Stimulated activated CD8-positive, alpha-beta memory T cell treated with anti-CD3 and anti-CD28 coated beads, Interleukin-7, amount 100 ng/mL, for 1 hour (primary cell): ENCODE data around the gene SPRYD4.

ENCODE experiments used
- DNase-seq, 2 donors: peaks; one replicate each; pipeline ENCODE4 v3.0.0-alpha.2; 2020; ENCODE audit warnings: low read depth in 2 of 2

Gene SPRYD4

DNA sequence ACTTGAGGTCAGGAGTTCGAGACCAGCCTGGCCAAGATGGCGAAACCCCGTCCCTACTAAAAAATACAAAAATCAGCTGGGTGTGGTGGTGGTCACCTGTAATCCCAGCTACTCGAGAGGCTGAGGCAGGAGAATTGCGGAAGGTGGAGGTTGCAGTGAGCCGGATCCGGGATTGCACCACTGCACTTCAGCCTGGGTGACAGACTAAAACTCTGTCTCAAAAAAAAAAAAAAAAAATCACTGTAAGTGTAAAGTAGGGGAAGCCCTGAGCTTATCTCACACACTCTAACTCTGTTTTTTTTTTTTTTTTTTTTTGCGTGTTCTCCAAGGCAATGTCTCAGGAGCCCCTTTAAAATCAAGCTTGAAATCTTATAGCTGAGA lies 52.8 kb downstream of the SPRYD4 start:
- no peak for DNase-seq

DNA sequence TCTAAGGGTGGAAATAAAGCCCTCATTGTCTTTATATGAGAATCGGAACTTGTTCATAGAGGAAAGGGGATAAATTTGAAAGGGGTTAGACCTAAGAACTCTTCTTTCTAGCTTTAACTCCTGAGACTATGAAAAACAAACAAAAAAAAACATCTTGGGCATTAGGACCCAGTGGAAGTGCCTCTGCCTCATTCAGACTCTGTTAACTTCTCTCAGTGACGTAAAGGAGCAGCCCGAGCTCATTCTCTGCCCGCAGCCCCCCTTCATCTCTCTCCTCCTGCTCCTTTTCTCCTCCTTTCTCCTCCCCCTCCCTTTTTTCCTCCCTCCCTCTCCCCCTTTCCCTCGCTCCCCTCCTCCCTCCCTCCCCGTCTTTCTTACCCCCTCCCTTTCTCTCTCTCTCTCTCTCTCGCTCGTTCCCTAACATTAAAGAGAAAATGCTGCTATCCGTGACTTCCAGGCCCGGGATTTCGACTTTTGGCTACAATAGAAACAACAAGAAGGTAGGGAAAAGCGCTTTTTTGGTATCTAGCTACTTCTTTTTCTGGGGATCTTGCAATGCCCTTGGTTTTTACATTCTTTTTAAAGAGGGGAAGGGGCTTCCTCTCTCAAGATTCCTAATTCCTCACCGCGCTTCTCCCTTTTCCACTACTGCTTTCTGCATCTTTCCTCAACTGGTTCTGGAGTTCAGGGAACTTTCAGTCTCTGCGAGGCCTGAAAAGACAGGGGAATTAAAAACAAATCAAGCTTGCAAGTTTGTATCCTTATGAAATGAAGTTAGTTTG lies 53.4 kb downstream of the SPRYD4 start, which contains the start of gene RBMS2:
Gene RBMS2, plus strand, starts transcription at position 231 of the 782 bp plus-strand sequence. Its CDS starts 204 bp downstream, at position 435.
- DNase-seq = no peak

DNA sequence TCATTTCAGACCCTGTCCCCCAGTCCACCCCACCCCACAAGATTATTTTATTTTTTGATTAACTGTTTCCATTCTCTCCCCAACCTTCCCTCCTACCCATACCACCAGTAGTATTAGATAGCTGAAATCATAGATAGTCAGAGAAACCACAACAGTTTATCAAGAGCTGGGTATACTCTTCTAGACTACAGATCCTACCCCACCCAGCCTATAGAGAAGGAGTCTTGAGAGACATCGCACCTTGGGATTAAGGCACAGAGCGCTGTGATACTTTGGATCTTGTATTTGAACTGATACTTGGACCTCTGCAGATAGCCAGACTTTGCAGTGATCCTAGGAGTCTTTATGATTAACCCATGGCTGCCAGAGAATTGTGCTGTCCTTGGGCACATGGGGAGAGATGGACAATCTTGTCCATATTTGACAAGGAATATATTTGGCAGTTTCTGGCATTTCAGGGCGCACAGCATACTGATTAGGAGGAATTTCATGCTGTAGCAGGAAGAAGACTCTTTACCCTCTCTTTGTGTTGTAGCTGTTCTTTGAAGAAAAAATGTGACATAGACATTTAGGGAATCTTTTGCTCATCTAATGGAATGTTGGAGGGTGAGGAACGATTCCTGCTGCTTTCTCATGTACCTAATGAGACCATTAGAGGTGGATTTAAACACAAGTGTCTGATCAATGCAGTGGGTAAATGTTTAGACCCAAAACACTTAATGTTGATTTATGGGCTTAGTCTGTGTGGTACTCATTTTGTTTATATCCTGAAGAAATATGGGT lies 54.2 kb downstream of the SPRYD4 start:
- DNase-seq = no peak

DNA sequence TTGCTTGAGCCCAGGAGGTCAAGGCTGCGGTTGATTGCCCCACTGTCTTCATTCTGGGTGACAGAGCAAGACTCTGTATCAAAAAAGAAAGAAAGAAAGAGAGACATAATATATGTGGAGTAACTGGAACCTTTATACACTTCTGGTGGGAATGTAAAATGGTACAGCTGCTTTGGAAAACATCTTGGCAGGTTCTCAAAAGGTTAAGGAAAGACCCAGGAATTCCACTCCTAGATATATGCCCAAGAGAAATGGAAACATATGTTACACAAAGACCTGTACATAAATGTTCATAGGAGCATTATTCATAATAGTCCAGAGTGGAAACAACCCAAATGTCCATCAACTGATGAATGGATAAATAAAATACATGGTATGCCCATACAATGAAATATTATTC lies 60.5 kb downstream of the SPRYD4 start:
- no peak for DNase-seq
